Choroid plexus epithelial cell (primary cell): Measurements from ENCODE around the gene PIM3.
A peak's percentile ranks its signal among the peaks of the same experiment; 100 is the strongest.

Source experiments
- DNase-seq: peaks from one replicate; pipeline ENCODE4 v3.0.0-alpha.2; 2010; ENCODE audit warnings: low read depth
- H3K4me3 ChIP-seq: 2 replicates; pipeline ENCODE4 v1.5.1; 2011; ENCODE audit warnings: low read depth, mild to moderate bottlenecking, control low read depth, low read length, moderate library complexity
- CTCF ChIP-seq: conservative IDR thresholded peaks from 2 replicates; pipeline ENCODE4 v1.5.1; 2011; ENCODE audit warnings: low read depth, mild to moderate bottlenecking, control low read depth, inconsistent platforms, low read length, moderate library complexity

PIM3 gene

GRCh38 chr22:49928185-49928495 lies 32.4 kb upstream of the PIM3 start:
- DNase-seq: no peak
- H3K4me3 ChIP-seq: no peak overlapping the region
- no peak for TF ChIP-seq CTCF

DNA sequence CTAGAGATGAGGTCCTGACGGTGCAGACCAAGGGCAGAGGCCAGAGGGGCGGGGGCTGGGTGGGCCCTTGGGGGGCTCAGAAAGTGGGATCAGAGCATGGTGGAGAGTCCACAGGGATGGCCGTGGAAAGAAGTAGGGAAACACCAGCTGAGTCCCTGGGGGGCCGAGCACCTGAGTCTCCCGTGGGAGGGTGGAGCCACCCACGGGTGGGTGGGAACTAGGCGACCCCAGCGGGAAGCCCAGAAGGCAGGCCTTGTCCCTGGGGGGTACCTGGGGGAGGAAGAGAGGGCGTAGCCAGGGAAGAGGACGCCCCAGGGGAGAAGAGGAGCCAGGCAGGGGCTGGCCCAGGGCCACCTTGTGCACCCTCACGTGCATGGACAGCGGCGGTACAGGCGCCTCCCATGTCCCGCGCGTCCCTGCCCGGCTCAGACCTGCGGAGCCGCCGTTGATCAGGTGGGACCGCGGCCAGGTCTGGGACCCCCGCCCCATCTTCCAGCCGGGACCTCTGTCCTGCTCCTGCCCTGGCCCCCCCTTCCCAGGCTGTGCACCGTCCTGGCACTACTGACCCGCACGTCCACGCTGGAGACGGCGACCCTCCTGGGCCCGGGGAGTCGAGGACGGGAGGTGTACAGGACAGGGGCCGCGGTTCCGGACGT lies 31.9 kb upstream of the PIM3 start:
- H3K4me3 ChIP-seq: no peak overlapping the region
- no peak for TF ChIP-seq CTCF
- DNase-seq: no peak

GRCh38 chr22:49929211-49929979 lies 31.2 kb upstream of the PIM3 start:
- peak; percentile 44 for TF ChIP-seq CTCF
- H3K4me3 ChIP-seq: no peak overlapping the region
- DNase-seq: peak; percentile 30

DNA sequence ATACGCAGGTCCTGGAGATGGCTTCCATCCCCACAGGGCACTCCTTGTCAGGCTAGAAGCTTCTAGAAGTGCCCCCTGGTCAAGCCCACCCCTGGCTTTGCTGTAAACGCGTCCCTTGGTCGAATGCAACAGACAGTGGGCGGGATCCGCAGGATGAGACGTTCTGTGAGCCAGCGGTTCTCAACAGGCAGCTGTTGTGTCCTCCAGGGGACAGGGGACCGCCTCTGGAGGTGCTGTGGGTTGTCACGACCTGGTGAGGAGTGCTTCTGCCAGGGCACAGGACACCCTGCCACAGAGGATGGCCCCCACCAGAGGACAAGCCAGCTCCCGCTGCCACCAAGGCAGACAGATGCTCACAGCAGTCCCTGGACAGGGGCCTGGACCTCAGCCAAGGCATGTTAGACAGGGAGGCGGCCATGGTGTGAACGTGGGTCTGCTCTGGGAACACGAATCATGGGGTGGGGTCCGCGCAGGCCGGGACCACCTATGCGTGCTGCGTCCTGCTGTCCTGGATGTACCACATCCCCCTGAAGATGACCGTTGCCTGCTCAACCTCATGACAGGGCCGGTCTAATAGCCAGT lies 30.5 kb upstream of the PIM3 start:
- TF ChIP-seq CTCF: no peak

DNA sequence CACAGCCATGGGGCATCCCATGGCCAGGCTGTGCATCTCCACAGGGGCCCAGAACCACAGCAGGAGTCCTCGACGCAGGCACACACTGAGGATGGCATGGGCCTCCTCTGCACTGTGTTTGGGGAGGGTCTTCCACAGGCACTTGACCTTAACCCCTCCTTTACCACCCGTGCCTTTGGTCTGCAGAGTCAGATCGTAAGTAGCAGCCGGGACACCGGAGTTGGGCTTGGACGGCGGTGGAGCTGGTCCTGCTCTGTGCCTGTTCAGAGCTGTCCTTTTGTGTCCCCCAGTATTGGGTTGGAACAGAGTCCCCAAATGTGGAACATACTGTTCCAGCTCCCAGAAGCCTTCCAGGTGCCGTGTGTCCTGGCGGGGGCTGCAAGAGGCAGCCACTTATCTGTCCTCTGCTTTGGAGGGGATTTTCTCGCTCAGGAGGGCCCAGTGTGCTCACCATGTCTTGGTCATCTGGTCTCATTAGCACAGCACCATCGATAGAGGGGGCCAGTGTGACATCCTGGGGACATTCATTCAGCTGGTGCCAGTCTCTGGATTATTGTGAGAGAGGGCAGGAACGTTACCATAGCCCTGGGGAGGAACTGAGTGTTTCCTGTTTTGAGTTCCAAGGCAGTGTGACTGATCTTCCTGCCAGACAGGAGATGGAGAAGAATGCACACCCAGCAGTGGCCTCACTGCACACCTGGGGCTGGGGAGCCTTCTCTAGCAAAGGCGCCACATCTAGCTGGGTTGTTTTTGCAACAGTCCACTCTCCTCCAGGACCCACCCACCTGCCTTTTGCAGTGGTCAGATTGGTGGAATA lies 29.8 kb upstream of the PIM3 start:
- TF ChIP-seq CTCF: peak; percentile 52
- no peak overlapping the region for H3K4me3 ChIP-seq
- DNase-seq: peak; percentile 51

More for the DNA sequence above, 30.5 kb upstream of the PIM3 start:
- H3K4me3 ChIP-seq: no peak overlapping the region
- DNase-seq: no peak

DNA sequence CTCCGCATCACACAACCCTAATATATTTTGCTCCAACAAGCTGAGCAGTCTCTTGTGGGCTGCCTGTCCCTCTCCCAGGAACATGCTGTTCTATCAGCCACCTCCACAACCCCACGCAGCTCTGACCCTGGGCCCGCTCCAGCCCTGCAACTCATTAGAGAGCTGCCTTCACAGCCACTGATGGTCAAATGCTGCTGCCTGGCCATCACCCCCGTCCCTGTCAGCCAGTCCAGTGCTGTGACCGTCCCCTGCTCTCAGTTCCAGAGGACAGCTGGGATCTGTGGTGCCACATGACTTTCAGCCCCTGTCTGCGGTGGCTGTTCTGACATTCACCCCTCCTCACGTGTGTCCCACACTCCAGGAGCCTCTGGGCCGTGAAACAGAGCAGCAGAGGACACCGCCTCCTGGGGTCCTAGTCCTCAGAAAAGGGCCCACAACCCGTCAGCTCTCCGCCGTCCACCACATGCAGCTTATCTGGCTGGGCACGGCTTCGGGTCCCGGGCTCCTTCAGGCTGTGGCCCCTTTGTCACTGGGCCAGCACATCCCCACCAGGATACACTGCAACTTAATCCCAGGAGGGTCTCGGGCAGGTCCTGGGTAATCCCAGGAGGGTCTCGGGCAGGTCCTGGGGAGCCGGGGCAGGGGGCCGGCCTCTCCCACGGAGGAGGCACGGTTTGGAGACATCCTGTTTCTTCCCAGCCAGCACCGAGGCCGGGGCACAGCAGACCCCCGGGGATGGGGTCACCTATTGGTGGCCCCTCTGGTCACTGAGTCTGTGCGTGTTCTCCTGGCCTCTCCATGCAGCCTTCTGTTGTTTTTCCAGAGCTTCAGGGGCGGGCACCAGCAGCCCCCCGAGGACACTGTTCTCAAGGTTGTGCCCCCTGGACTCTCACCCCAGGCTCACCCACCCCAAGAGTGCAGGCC lies 27.1 kb upstream of the PIM3 start:
- no peak overlapping the region for H3K4me3 ChIP-seq
- no peak for TF ChIP-seq CTCF
- DNase-seq: no peak
